HK-2 (cell line): Measurements from ENCODE around the gene RALA.
"Not testable (repeated sequence)": the region's sequence is repeated elsewhere in the genome, so short reads cannot be mapped to it uniquely, and the experiment has no call there.

Source experiments
- DNase-seq: peaks from one replicate; pipeline ENCODE4 v3.0.0-alpha.2; 2018; ENCODE audit not compliant: unreplicated experiment

RALA gene

GRCh38 chr7:39683216-39683845 is 60.0 kb downstream of the RALA start:
- DNase-seq = no peak

- DNase-seq = no peak
These were observed 63.0 kb downstream of the RALA start for GRCh38 chr7:39686261-39686924.

DNA sequence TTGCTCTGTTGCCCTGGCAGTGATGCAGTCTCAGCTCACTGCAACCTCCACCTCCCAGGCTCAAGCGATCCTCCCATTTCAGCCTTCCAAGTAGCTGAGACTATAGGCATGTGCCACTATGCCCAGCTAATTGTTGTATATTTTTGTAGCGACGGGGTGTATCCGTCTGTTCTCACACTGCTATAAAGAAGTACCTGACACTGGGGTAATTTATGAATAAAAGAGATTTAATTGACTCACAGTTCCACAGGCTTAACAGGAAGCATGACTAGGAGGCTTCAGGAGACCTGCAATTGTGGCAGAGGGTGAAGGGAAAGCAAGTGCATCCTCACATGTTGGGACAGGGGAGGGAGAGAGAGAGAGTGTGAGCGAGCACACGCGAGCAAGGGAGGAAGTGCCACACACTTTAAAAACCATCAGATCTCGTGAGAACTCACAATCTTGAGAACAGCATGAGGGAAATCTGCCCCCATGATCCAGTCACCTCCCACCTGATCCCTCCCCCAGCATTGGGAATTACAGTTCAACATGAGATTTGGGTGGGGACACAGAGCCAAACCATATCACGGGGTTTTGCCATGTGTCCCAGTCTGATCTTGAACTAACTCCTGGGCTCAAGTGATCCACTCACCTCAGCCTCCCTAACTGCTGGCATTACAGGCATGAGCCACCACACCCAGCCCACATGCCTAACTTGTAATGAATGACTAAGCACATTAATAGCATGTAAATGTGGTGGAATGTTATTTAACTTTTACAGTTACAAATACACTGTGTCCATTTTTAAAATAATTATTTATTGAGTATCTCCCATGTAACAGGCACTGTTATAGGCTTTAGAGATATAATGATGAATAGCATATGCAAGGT is 65.5 kb downstream of the RALA start:
- DNase-seq = no peak

DNA sequence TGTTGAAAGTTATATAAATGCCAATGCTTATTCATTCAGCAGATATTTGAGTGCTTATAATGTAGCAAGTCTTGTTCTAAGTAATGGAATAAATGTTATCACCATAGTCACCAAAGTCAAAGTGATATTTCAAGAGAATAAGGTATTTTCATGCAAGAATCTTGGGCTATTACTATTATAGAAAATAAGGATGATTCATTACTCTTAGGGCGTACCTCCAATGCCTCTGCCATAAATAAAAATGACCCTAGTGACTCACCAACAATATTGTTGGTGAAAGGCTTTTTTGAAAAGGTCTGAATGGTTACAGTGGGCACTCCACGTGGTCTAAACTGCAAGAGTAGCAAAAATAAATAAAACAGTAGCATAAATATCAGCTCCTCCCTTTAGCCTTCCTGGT is 68.4 kb downstream of the RALA start:
- no peak for DNase-seq

- not testable (repeated sequence) for DNase-seq
These were observed 69.7 kb downstream of the RALA start for GRCh38 chr7:39693086-39693485.

- DNase-seq = no peak
These were observed 70.4 kb downstream of the RALA start for GRCh38 chr7:39693812-39694211.

DNA sequence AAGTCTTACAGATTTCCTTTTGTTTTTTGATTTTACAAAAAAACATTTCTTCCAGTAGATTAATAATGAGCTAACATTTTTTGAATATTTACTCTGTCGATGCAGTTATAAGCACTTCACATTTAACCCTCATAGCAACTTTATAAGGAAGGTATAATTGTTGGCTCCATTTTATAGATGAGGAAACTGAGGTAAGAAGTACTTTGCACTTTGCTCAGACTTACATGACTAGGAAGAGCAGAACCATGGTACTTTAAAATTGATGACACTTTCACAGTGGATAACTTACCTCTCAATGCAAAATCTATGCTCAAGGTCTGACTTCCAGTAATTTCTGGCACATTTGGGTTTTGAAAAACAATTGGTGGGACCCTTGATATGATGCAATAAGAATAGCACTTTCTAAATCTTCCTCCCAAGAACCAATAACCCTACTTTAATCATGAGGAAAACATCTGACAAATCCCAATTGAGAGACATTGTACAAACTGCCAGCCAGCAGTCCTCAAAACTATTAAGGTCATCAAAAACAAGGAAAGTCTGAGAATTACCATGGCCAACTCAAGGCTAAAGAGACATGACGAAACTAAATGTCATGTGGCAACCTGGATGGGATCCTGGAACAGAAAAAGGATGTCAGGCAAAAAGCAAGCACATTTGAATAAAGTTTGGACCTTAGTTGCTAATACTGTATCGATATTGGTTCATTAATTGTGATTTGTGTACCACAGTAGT is 72.6 kb downstream of the RALA start:
- DNase-seq = no peak

DNA sequence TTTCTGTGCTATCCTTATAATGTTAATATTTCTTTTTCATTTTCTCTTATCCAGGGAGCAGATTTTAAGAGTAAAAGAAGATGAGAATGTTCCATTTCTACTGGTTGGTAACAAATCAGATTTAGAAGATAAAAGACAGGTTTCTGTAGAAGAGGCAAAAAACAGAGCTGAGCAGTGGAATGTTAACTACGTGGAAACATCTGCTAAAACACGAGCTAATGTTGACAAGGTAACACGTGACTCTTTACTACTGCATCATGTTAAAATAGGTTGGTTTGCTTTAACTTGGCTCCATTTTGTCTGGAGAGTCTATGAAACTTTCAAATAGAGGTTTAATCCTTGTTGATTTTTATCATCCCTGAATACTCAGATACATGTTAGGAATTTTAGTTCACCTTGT is 73.3 kb downstream of the RALA start:
- no peak for DNase-seq

- DNase-seq = no peak
These were observed 74.1 kb downstream of the RALA start for GRCh38 chr7:39697483-39697882.

- no peak for DNase-seq
These were observed 76.8 kb downstream of the RALA start for GRCh38 chr7:39700165-39700564.

- DNase-seq = no peak
These were observed 77.6 kb downstream of the RALA start for GRCh38 chr7:39700932-39701331.

DNA sequence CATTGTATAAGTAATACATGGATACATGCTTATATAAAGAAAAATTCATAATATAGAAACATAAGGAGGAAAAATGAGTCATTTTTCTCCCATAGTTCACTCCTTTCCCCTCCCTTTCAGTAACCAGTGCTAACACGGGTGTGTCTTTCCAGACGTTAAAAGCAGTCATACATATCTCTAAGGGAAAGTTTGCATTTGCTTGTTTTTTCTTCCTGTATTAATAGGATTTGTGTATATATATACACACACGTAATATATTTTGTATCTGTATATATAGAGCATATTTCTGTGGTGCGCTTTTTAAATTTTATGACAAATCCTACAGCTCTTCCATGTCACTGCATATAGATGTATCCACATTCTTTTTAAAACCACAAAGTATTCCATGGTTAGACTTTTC is 78.8 kb downstream of the RALA start:
- DNase-seq = no peak

GRCh38 chr7:39703144-39703543 is 79.8 kb downstream of the RALA start:
- no peak for DNase-seq

DNA sequence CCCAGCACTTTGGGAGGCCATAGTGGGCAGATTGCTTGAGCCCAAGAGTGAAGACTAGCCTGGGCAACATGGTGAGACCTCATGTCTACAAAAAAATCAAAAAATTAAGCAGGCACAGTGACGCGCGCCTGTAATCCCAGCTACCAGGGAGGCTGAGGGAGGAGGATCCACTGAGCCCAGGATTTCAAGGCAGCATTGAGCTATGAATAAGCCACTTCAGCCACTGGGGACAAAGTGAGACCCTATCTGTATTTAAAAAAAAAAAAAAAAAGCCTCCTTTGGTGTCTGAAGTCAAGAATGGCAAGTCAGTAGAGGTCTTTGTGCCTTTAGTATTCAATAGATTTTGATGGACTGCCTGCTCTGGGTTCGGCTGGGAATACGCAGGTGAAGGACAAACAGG is 85.7 kb downstream of the RALA start:
- no peak for DNase-seq

- DNase-seq = no peak
These were observed 86.5 kb downstream of the RALA start for GRCh38 chr7:39709768-39710311.

DNA sequence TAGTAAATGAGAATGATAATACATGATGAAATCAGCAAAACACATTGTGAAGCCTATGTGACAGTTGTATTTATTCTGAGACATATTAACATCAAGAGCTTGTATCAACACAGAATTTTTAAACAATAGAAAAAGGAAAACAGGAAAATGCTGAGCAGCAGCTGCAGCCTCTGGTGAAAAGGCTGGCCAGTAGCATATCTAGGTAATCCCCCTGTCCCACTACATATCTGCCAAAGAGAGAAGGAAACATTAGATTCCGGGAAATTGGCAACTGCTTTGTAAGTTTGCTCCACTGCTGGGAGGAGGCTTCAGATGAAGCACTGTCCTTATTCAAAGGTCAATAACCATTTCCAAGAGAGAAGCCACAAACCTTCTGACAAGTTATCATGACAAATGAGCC is 89.4 kb downstream of the RALA start:
- DNase-seq = no peak

DNA sequence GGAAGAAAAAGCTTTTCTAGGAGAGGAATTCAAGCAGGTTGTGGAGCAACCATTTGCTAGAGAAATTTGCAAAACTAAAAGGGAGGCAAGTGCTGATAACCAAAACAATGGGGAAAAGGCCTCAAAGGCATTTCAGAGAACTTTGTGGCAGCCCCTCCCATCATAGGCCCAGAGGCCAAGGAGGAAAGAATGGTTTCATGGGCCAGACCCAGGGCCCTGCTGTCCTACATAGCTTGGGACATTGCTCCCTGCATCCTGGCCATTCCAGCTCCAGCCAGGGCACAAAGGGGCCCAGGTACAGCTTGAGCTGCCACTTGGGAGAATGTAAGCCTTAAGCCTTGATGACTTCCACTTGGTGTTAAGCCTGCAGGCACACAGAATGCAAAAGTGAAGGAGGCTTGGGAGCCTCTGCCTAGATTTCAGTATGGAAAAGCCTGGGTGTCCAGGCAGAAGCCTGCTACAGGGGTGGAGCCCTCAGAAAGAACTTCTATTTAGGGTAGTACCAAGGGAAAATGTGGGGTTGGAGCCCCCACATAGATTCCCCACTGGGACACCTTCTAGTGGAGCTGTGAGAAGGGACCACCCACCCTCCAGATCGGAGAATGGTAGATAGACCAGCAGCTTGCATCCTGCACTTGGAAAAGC is 91.2 kb downstream of the RALA start:
- no peak for DNase-seq

- DNase-seq = no peak
These were observed 97.2 kb downstream of the RALA start for GRCh38 chr7:39720586-39720985.

DNA sequence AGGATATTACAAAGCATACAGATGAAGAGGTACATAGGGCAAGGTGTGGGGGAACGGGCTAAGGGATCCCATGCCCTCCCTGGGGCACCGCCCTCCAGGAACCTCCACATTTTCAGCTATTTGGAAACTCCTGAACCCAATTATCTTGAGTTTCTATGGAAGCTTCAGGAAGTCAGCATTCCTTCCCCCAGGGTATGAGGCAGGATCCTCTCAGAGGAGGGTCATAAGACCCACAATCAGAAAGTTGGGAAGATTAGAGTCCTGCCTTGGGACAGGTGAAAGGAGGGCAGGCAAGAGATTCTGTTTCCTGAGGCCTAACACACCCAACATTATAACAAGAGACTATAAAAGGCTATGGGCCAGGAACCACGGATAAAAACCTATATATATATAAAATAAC is 98.0 kb downstream of the RALA start:
- no peak for DNase-seq

GRCh38 chr7:39721919-39722597 is 98.7 kb downstream of the RALA start:
- no peak for DNase-seq
